Right lobe of liver (tissue), 6 donors: ENCODE data around the gene NRXN3. TPM values are rescaled to one million over a fixed set of nuclear protein-coding genes. Genes with fewer than 3 reads are reported as not detected.

ENCODE experiments used
- ATAC-seq, 4 donors: fragments of 200-7000 bp; cut with Tn5 transposase; one replicate each; pipeline ENCODE4 v1.9.1; 2020; ENCODE audit warnings: mild to moderate bottlenecking in 4 of 4, moderate library complexity in 4 of 4
- DNase-seq, 3 donors: peaks; one replicate each; pipeline ENCODE4 v3.0.0-alpha.2; 2020
- H3K27ac ChIP-seq, 3 donors: fragments of 200-600 bp; one replicate each; pipeline ENCODE4 v1.8.0; 2022
- H3K27me3 ChIP-seq, 2 donors: fragments of 200-600 bp; one replicate each; pipeline ENCODE4 v1.8.0; 2022
- H3K36me3 ChIP-seq, 4 donors: fragments of 200-600 bp; sonication (generic) in 1 of 4; one replicate each; pipeline versions ENCODE4 v1.5.1 to v1.8.0; 2017 to 2022; ENCODE audit warnings: control low read depth in 1 of 4
- H3K4me1 ChIP-seq, 4 donors: fragments of 200-600 bp; sonication (generic) in 1 of 4; one replicate each; pipeline versions ENCODE4 v1.5.1 to v1.8.0; 2017 to 2022; ENCODE audit warnings: control low read depth in 1 of 4
- H3K4me3 ChIP-seq, 3 donors: fragments of 200-600 bp; one replicate each; pipeline ENCODE4 v1.8.0; 2022
- H3K9me3 ChIP-seq, 4 donors: fragments of 200-600 bp; sonication (generic) in 1 of 4; one replicate each; pipeline versions ENCODE4 v1.5.1 to v1.8.0; 2017 to 2022; ENCODE audit warnings: control low read depth in 1 of 4
- CTCF ChIP-seq, 4 donors: fragments of 200-600 bp in 3 of 4; fragments of 450-650 bp in 1 of 4; IDR thresholded peaks; one replicate each; pipeline versions ENCODE4 v1.5.1 to v1.8.0; 2016 to 2022; ENCODE audit warnings: antibody characterized with exemption in 4 of 4, mild to moderate bottlenecking in 2 of 4
- POLR2A ChIP-seq: fragments of 450-650 bp; IDR thresholded peaks from one replicate; pipeline ENCODE4 v1.6.1; 2017; ENCODE audit warnings: antibody characterized with exemption, mild to moderate bottlenecking
- WGBS: methylation state at CpG from one replicate; pipeline ENCODE4 v1.1.6; 2018; ENCODE audit warnings: low coverage, low lambda C conversion rate; ENCODE audit not compliant: insufficient coverage; ENCODE audit errors: missing lambda C conversion rate; 5-methylcytosine and 5-hydroxymethylcytosine counted together
- intact Hi-C, 2 donors: fragments of 100-400 bp; cut with DNase I; formaldehyde crosslinking; loops; one replicate each; pipeline versions ENCODE4 v1.11.2 to v1.14.1; 2022
- total RNA-seq, 6 experiments: library from RNA; depleted of rRNA in 2 of 6; stranded (reverse); fragments of >200 nt in 2 of 6; fragmentation: NEBNext Ultra II Directional in 3 of 6; extraction: Animal tissue kit (Norgen Biotek cat#: 25700) in 3 of 6; gene quantifications; one replicate each; pipeline versions ENCODE4 v1.1.0 to v1.2.4, GENCODE V29; 2016 to 2023
- donor health status: DM: no; HTN: yes; CAD: no.
- donor health status: DM: no; HTN: no; CAD: no.
- donor health status: DM: no; HTN: no; CAD: no.
- donor health status: DM: no; HTN: yes; CAD: no.
- donor health status: DM: no; HTN: yes; CAD: no.

Gene NRXN3
- total RNA-seq, 6 experiments from 2014 or later: 0.06 to 0.51 (median 0.23) TPM; not detected in 1

GRCh38 chr14:79299162-79299561 is 1129.0 kb downstream of the NRXN3 start:
- ATAC-seq: peak in 2 of 4 donors; percentile 60 to 62
- H3K27ac ChIP-seq: no peak overlapping the region
- H3K4me1 ChIP-seq: no peaks in the 10 kb centered on the region
- no peak overlapping the region for H3K4me3 ChIP-seq
- H3K27me3 ChIP-seq: no peaks in the 10 kb centered on the region
- DNase-seq: no peak
- intact Hi-C loops: no loop called here
- H3K36me3 ChIP-seq: no peaks in the 10 kb centered on the region
- H3K9me3 ChIP-seq: no peaks in the 10 kb centered on the region
- TF ChIP-seq POLR2A: no peak
- no peak for TF ChIP-seq CTCF (IDR thresholded peaks at IDR 0.05)
- 56% methylated on average over 1 of the region's 1 CpG for WGBS

- Histone ChIP-seq H3K27me3 (no peaks in the 10 kb centered on the region), H3K9me3 (no peaks in the 10 kb centered on the region), H3K4me3 (no peak overlapping the region), H3K27ac (no peak overlapping the region), H3K4me1 (no peaks in the 10 kb centered on the region), H3K36me3 (no peaks in the 10 kb centered on the region)
- ATAC-seq: no peak
- TF ChIP-seq POLR2A: no peak
- TF ChIP-seq CTCF (IDR thresholded peaks at IDR 0.05): no peak
- DNase-seq: no peak
- intact Hi-C loops: no loop called here
Measured at GRCh38 chr14:79304279-79304678, 1134.1 kb downstream of the NRXN3 start.

- TF ChIP-seq CTCF (IDR thresholded peaks at IDR 0.05): no peak
- no peak for TF ChIP-seq POLR2A
- no peak for DNase-seq
- 22% methylated on average over 2 of the region's 2 CpGs for WGBS
Measured at GRCh38 chr14:79306546-79306945, 1136.4 kb downstream of the NRXN3 start.

GRCh38 chr14:79318371-79318770 is 1148.2 kb downstream of the NRXN3 start:
- H3K27ac ChIP-seq: no peak overlapping the region
- intact Hi-C loops: no loop called here
- no peaks in the 10 kb centered on the region for H3K36me3 ChIP-seq
- no peaks in the 10 kb centered on the region for H3K9me3 ChIP-seq
- DNase-seq: no peak
- TF ChIP-seq CTCF (IDR thresholded peaks at IDR 0.05) (no peak), POLR2A (no peak)
- WGBS: 48% methylated on average over 6 of the region's 7 CpGs
- no peaks in the 10 kb centered on the region for H3K27me3 ChIP-seq
- H3K4me1 ChIP-seq: no peaks in the 10 kb centered on the region
- ATAC-seq: no peak
- H3K4me3 ChIP-seq: no peak overlapping the region

More at GRCh38 chr14:79306546-79306945, 1136.4 kb downstream of the NRXN3 start:
- Histone ChIP-seq H3K4me3 (no peak overlapping the region), H3K27me3 (no peaks in the 10 kb centered on the region), H3K9me3 (no peaks in the 10 kb centered on the region), H3K27ac (no peak overlapping the region), H3K4me1 (no peaks in the 10 kb centered on the region), H3K36me3 (no peaks in the 10 kb centered on the region)
- intact Hi-C loops: no loop called here
- ATAC-seq: no peak

- Histone ChIP-seq H3K4me3 (no peak overlapping the region), H3K36me3 (no peaks in the 10 kb centered on the region), H3K27ac (no peak overlapping the region), H3K27me3 (no peaks in the 10 kb centered on the region), H3K4me1 (no peaks in the 10 kb centered on the region), H3K9me3 (no peaks in the 10 kb centered on the region)
- DNase-seq: no peak
- no peak for ATAC-seq
- TF ChIP-seq CTCF (IDR thresholded peaks at IDR 0.05) (no peak), POLR2A (no peak)
- 21% methylated on average over 1 of the region's 1 CpG for WGBS
- intact Hi-C loops: no loop called here
Measured at GRCh38 chr14:79320561-79320960, 1150.4 kb downstream of the NRXN3 start.
